IMR-90 (cell line): Measurements from ENCODE around the gene SUN5. TPM values are rescaled to one million over a fixed set of nuclear protein-coding genes. Genes with fewer than 3 reads are reported as not detected.

Experiments used
- ATAC-seq: fragments of 200-7000 bp; cut with Tn5 transposase; 2 replicates; pipeline ENCODE4 v1.9.1; 2020; ENCODE audit warnings: low read depth, mild to moderate bottlenecking, moderate library complexity
- BruUV-seq: library from RNA; stranded (reverse); fragments of 400-500 nt; replicated peaks from 2 replicates; lab custom pipeline; 2021; lab: Mats Ljungman, UMichigan
- CTCF ChIA-PET: fragments of 300-600 bp; formaldehyde crosslinking; extraction: SDS; loops from one replicate; lab custom pipeline; 2021; ENCODE audit warnings: antibody characterized with exemption; lab: Yijun Ruan, JAX
- POLR2A ChIA-PET: fragments of 300-600 bp; sonication (Branson Sonifier 250); formaldehyde crosslinking; loops from one replicate; lab custom pipeline; 2022; ENCODE audit warnings: antibody characterized with exemption; ENCODE audit not compliant: unreplicated experiment; lab: Charles Lee
- DNase-seq: peaks from one replicate; pipeline ENCODE4 v3.0.0; 2013
- H2AFZ ChIP-seq: replicated peaks from 2 replicates; pipeline ENCODE3; 2013; ENCODE audit warnings: low read length, mild to moderate bottlenecking; ENCODE audit not compliant: poor library complexity
- H2AK5ac ChIP-seq: 2 replicates; pipeline ENCODE4 v1.6.1; 2013; ENCODE audit warnings: low read depth, low read length, inconsistent platforms
- H2AK9ac ChIP-seq: replicated peaks from 2 replicates; pipeline ENCODE3; 2013; ENCODE audit warnings: mild to moderate bottlenecking, low read depth, low read length, moderate library complexity; ENCODE audit not compliant: poor library complexity
- H2BK120ac ChIP-seq: 2 replicates; pipeline ENCODE4 v1.6.1; 2013; ENCODE audit warnings: low read depth, low read length, inconsistent platforms
- H2BK15ac ChIP-seq: 3 replicates; pipeline ENCODE4 v1.6.1; 2013; ENCODE audit warnings: low read depth, low read length, inconsistent platforms
- H2BK20ac ChIP-seq: 2 replicates; pipeline ENCODE4 v1.6.1; 2013; ENCODE audit warnings: low read depth, mild to moderate bottlenecking, inconsistent platforms, low read length, moderate library complexity
- H2BK5ac ChIP-seq: 2 replicates; pipeline ENCODE4 v1.6.1; 2013; ENCODE audit warnings: mild to moderate bottlenecking, low read depth, low read length, inconsistent platforms; ENCODE audit not compliant: poor library complexity, severe bottlenecking
- H3K14ac ChIP-seq: replicated peaks from 2 replicates; pipeline ENCODE4 v1.6.1; 2013; ENCODE audit warnings: low read depth, low read length, inconsistent platforms
- H3K18ac ChIP-seq: 2 replicates; pipeline ENCODE4 v1.6.1; 2013; ENCODE audit warnings: low read depth, low read length, control low read depth
- H3K23ac ChIP-seq: 2 replicates; pipeline ENCODE4 v1.6.1; 2013; ENCODE audit warnings: low read depth, low read length, inconsistent platforms
- H3K27ac ChIP-seq: 2 replicates; pipeline ENCODE4 v1.5.1; 2013; ENCODE audit warnings: mild to moderate bottlenecking, control low read depth, low read length; ENCODE audit not compliant: insufficient read depth
- H3K27me3 ChIP-seq: 2 replicates; pipeline ENCODE4 v1.6.1; 2013; ENCODE audit warnings: low read length; ENCODE audit not compliant: control insufficient read depth, insufficient read depth
- H3K36me3 ChIP-seq: 2 replicates; pipeline ENCODE4 v1.6.1; 2013; ENCODE audit warnings: low read length, mixed read lengths; ENCODE audit not compliant: control insufficient read depth, insufficient read depth
- H3K4ac ChIP-seq: 2 replicates; pipeline ENCODE4 v1.6.1; 2013; ENCODE audit warnings: low read depth, low read length, inconsistent platforms
- H3K4me1 ChIP-seq: 2 replicates; pipeline ENCODE4 v1.6.1; 2013; ENCODE audit warnings: low read length, mixed read lengths; ENCODE audit not compliant: control insufficient read depth, insufficient read depth
- H3K4me2 ChIP-seq: 2 replicates; pipeline ENCODE4 v1.6.1; 2013; ENCODE audit warnings: low read depth, mild to moderate bottlenecking, control low read depth, low read length, moderate library complexity
- H3K4me3 ChIP-seq: 2 replicates; pipeline ENCODE4 v1.5.1; 2013; ENCODE audit warnings: low read depth, mild to moderate bottlenecking, control low read depth, low read length, moderate library complexity; ENCODE audit not compliant: insufficient read depth
- H3K56ac ChIP-seq: 2 replicates; pipeline ENCODE4 v1.6.1; 2013; ENCODE audit warnings: low read length, inconsistent platforms; ENCODE audit not compliant: insufficient read depth; ENCODE audit errors: extremely low read depth
- H3K79me1 ChIP-seq, 2 experiments: 2 replicates each; pipeline ENCODE4 v1.6.1; 2013; ENCODE audit warnings: low read length in 2 of 2, inconsistent platforms in 1 of 2, low read depth in 1 of 2
- H3K9ac ChIP-seq: 2 replicates; pipeline ENCODE4 v1.6.1; 2013; ENCODE audit warnings: low read depth, low read length, control low read depth
- H3K9me1 ChIP-seq: 2 replicates; pipeline ENCODE4 v1.6.1; 2013; ENCODE audit warnings: low read length, inconsistent platforms; ENCODE audit not compliant: insufficient read depth
- H3K9me3 ChIP-seq: 2 replicates; pipeline ENCODE4 v1.6.1; 2013; ENCODE audit warnings: low read length; ENCODE audit not compliant: control insufficient read depth, insufficient read depth
- H4K20me1 ChIP-seq: 2 replicates; pipeline ENCODE4 v1.6.1; 2013; ENCODE audit warnings: low read length, inconsistent platforms; ENCODE audit not compliant: insufficient read depth
- H4K5ac ChIP-seq: 2 replicates; pipeline ENCODE4 v1.6.1; 2013; ENCODE audit warnings: mild to moderate bottlenecking, low read depth, low read length, control low read depth
- H4K8ac ChIP-seq, 2 experiments: 2 replicates each; pipeline ENCODE4 v1.6.1; 2013; ENCODE audit warnings: low read depth in 2 of 2, low read length in 2 of 2, control low read depth in 1 of 2, inconsistent platforms in 1 of 2
- H4K91ac ChIP-seq: 2 replicates; pipeline ENCODE4 v1.6.1; 2013; ENCODE audit warnings: low read depth, low read length, inconsistent platforms; ENCODE audit not compliant: insufficient read depth
- CHD1 ChIP-seq: IDR thresholded peaks from 2 replicates; pipeline ENCODE4 v1.6.1; 2012; ENCODE audit warnings: low read depth, low read length, improper control_type of control experiment
- WGBS, 2 experiments: methylation state at CpG; one replicate each; pipeline versions ENCODE4 v1.1.5 to v1.1.7; 2013; ENCODE audit warnings: missing lambda C conversion rate in 2 of 2; ENCODE audit not compliant: insufficient read length in 1 of 2; ENCODE audit errors: extremely low coverage in 2 of 2; 5-methylcytosine and 5-hydroxymethylcytosine counted together
- dilution Hi-C: fragments of 300-500 bp; cut with HindIII; formaldehyde crosslinking; loops from one replicate; pipeline ENCODE4 v1.14.3; 2018; ENCODE audit warnings: low sequenced_read_pairs; ENCODE audit not compliant: unreplicated experiment
- in situ Hi-C: fragments of 300-500 bp; cut with MboI; formaldehyde crosslinking; loops from 3 replicates; pipeline ENCODE4 v1.14.3; 2019; ENCODE audit warnings: low sequenced_read_pairs, inconsistent platforms, mixed read lengths
- intact Hi-C: fragments of 100-400 bp; cut with micrococcal nuclease; formaldehyde crosslinking; loops from 2 replicates; pipeline ENCODE4 v1.10.0; 2022
- polyA plus RNA-seq, 3 experiments: library from polyadenylated mRNA; depleted of rRNA; stranded (reverse); fragments of >200 nt; gene quantifications; 2 replicates each; pipeline ENCODE4 v1.2.3, GENCODE V29; 2012; ENCODE audit warnings: low replicate concordance in 1 of 3
- total RNA-seq: library from RNA; depleted of rRNA; stranded (reverse); fragments of >200 nt; gene quantifications from 2 replicates; pipeline ENCODE4 v1.2.3, GENCODE V29; 2012

SUN5 gene
- total and polyA plus RNA-seq, 2 of the 4 experiments (the other 2 are of a cell fraction) = not detected

DNA sequence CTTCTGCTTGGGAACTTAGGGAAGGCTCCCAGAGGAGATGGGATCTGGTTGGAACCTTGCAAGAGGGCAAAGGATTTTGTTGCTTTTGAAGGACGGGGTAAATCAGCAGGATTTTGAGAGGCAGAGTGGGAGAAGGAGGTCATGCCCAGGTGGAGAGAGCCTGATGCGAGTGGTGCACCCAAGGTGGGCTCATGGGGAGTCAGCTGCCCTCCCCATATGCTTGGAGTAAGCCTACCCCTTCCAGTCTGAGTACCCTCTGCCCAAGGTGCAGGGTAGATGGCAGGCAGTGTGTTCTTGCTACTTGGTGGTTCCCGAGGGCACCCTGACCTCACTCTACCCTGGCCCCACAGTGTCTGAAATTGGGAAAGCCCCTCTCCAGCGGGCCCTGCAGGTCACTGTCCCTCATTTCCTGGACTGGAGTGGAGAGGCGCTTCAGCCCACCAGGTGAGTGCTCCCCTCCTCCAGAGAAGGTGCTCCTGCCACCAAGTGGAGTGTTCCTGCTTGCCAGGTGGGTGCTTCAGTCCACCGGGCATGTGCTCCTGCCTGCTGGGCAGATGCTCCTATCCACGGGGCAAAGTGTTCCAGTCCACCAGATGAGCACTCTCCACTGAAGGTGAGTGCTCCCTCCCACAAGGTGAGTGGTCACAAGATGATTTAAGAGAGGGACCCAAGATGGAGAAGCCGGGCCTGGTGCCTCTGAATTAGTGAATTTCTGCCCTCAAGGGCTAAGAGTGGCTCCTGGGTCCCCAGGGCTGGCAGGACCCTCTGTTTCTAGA lies 6.6 kb upstream of the SUN5 start:
- Histone ChIP-seq H3K36me3 (no peaks in the 10 kb centered on the region), H2BK20ac (no peak overlapping the region), H3K4me3 (no peak overlapping the region), H2AK5ac (no peak overlapping the region), H3K56ac (no peak overlapping the region), H3K4me2 (no peak overlapping the region), H3K23ac (no peak overlapping the region), H3K27ac (no peak overlapping the region), H4K20me1 (no peaks in the 10 kb centered on the region; the same call in 1 of the 2 replicates), H3K27me3 (peaks cover 14% of the 10 kb centered on the region), H4K8ac (no peak overlapping the region), H4K5ac (no peak overlapping the region), H4K91ac (no peak overlapping the region), H3K9me3 (no peaks in the 10 kb centered on the region), H2AFZ (no peak overlapping the region), H3K14ac (no peak overlapping the region), H2AK9ac (no peak overlapping the region), H3K79me1 (no peaks in the 10 kb centered on the region), H2BK5ac (no peak overlapping the region), H3K9ac (no peak overlapping the region), H2BK120ac (no peak overlapping the region), H3K9me1 (no peaks in the 10 kb centered on the region), H3K18ac (no peak overlapping the region), H3K4me1 (no peaks in the 10 kb centered on the region), H2BK15ac (no peak overlapping the region), H3K4ac (no peak overlapping the region)
- in situ Hi-C loops = no loop called here
- intact Hi-C loops = no loop called here
- no peak for TF ChIP-seq CHD1
- DNase-seq = no peak
- CTCF ChIA-PET = no interaction called here
- POLR2A ChIA-PET = no interaction called here
- no TSS peak for BruUV-seq
- dilution Hi-C loops = no loop called here
- no peak for ATAC-seq
- 53% methylated on average over 2 of the region's 8 CpGs; no CpG with 5 or more reads in 1 of the 2 experiments for WGBS, 2 experiments
